ENCODE measurements around the gene RAB43. TPM values are rescaled to one million over a fixed set of nuclear protein-coding genes. Genes with fewer than 3 reads are reported as not detected.

Gene RAB43
- total and polyA plus RNA-seq, 7 donors, result 0.62 to 5.1 (median 1.6) TPM

DNA sequence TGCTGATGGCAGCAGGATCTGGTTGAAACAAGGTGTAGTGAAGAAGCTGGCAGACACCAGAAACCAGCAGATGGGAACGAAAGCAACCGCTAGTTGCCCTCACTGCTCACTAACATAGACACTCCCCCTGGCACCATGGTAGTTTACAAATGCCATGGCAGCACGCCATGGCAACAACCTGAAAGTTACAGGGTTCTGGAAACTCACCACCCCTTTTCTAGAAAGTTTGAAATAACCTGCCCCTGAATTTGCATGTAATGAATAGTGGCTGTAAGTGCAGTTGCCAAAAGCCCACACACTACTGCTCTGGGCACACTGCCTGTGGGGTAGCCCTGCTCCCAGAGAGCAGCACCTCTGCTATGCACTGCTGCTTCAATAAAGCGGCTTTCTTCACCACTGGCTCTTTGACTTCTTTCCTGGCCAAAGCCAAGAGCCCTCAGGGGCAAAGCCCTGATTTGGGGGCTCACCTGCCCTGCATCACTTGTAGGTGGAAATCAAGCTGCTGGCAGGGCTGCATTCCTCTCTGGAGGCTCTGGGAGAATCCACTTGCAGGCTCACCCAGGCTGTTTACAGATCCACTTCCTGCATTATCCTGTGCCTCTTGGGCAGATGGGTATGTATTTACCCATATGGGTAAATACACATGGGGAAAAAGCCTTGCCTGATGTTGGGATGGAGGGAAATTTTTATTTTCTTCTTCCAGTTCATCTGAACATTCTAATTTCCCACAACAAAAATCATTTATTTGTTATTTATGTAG, 63.0 kb downstream of the RAB43 start:
- TF ChIP-seq, protein P1, sequence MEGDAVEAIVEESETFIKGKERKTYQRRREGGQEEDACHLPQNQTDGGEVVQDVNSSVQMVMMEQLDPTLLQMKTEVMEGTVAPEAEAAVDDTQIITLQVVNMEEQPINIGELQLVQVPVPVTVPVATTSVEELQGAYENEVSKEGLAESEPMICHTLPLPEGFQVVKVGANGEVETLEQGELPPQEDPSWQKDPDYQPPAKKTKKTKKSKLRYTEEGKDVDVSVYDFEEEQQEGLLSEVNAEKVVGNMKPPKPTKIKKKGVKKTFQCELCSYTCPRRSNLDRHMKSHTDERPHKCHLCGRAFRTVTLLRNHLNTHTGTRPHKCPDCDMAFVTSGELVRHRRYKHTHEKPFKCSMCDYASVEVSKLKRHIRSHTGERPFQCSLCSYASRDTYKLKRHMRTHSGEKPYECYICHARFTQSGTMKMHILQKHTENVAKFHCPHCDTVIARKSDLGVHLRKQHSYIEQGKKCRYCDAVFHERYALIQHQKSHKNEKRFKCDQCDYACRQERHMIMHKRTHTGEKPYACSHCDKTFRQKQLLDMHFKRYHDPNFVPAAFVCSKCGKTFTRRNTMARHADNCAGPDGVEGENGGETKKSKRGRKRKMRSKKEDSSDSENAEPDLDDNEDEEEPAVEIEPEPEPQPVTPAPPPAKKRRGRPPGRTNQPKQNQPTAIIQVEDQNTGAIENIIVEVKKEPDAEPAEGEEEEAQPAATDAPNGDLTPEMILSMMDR (IDR thresholded peaks at IDR 0.05), result no peak
- ATAC-seq, result no peak
- intact Hi-C loops (cut with DNase I), result loop anchor here (10.0 kb wide), 2 partner anchors 46 to 196 kb away; no protein-coding TSS in a partner anchor
- Histone ChIP-seq H3K4me3 (no peak overlapping the region), H3K4me1 (no peaks in the 10 kb centered on the region), H3K36me3 (ENCODE audit: insufficient read depth in 1 of 2, low read depth in 1 of 2) (no peaks in the 10 kb centered on the region), H3K27me3 (ENCODE audit: insufficient read depth in 3 of 3, low read length in 2 of 3) (no peaks in the 10 kb centered on the region), H3K9me3 (no peaks in the 10 kb centered on the region), H3K27ac (no peak overlapping the region)
- peak in 1 of 2 donors; percentile 8 for DNase-seq
- WGBS, 3 donors, result 38 to 59% (median 39%) methylated on average over 4 of the region's 4 CpGs

DNA sequence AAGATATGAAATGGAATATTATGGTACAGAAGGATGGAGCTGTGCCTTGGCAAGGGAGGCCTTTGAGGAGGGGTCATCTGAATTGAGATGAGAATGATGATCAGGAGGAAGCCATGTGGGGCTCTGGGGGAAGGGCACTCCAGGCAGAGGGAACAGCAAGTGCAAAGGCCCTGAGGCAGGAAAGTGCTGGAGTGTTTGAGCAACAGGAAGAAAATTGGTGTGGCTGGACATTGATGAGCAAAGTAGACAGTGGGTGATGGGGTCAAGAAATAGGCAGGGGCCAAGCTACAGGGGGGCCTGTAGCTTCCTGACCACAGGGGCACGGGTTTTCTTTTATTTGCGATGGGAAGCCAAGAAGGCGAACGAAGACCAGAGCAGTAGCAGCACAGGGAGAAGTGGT, 64.4 kb downstream of the RAB43 start:
- Histone ChIP-seq H3K4me3 (no peak overlapping the region), H3K9me3 (no peaks in the 10 kb centered on the region), H3K36me3 (ENCODE audit: insufficient read depth in 1 of 2, low read depth in 1 of 2) (no peaks in the 10 kb centered on the region), H3K27ac (no peak overlapping the region), H3K27me3 (ENCODE audit: insufficient read depth in 3 of 3, low read length in 2 of 3) (no peaks in the 10 kb centered on the region), H3K4me1 (no peaks in the 10 kb centered on the region)
- 91 to 95% (median 94%) methylated on average over 4 of the region's 4 CpGs for WGBS, 3 donors
- ATAC-seq, result no peak
- intact Hi-C loops (cut with DNase I), result loop anchor here (10.0 kb wide), 2 partner anchors 48 to 198 kb away; no protein-coding TSS in a partner anchor
- DNase-seq, result no peak
- TF ChIP-seq, protein P1 (IDR thresholded peaks at IDR 0.05), result no peak

DNA sequence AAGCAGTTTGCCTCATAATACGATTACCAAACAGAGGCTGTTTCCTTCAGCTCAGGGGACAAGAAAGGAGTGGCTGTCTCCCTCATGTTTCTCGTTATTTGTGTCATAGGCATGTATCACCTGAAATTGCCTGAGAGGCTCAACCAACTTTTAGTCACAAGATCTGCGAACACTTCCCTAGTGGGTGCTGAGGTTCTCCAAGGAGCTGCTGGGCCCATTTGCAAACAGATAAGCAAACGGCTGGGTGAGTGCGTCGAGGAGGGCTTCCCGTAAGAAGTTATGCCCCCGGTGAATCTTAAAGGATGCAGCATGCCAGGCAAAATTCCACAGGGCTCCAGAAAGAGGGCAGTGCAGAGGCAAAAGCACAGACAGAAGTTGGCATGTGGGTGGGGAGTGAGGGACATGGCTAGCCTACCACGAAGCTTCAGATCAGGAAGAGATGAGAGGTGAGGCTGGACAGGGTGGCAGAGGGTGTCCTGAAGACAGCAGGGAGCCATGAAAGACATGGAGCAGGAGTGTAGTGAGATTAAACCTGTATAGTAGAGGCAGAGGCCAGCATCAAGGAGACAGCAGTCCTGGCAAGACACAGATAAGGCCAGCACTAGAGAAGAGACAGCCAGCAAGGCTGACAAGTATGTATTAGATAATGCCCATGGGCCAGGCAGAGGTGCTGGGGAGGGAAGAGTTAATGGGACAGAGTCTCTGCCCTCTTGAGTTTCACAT, 65.0 kb downstream of the RAB43 start:
- Histone ChIP-seq H3K27ac (no peak overlapping the region), H3K27me3 (ENCODE audit: insufficient read depth in 3 of 3, low read length in 2 of 3) (no peaks in the 10 kb centered on the region), H3K36me3 (ENCODE audit: insufficient read depth in 1 of 2, low read depth in 1 of 2) (no peaks in the 10 kb centered on the region), H3K9me3 (no peaks in the 10 kb centered on the region), H3K4me3 (no peak overlapping the region), H3K4me1 (no peaks in the 10 kb centered on the region)
- ATAC-seq (no peak), DNase-seq (no peak)
- TF ChIP-seq, protein P1 (IDR thresholded peaks at IDR 0.05), result no peak
- 62 to 67% (median 67%) methylated on average over 9 of the region's 9 CpGs for WGBS, 3 donors
- intact Hi-C loops (cut with DNase I), result loop anchor here (10.0 kb wide), 2 partner anchors 48 to 198 kb away; no protein-coding TSS in a partner anchor

DNA sequence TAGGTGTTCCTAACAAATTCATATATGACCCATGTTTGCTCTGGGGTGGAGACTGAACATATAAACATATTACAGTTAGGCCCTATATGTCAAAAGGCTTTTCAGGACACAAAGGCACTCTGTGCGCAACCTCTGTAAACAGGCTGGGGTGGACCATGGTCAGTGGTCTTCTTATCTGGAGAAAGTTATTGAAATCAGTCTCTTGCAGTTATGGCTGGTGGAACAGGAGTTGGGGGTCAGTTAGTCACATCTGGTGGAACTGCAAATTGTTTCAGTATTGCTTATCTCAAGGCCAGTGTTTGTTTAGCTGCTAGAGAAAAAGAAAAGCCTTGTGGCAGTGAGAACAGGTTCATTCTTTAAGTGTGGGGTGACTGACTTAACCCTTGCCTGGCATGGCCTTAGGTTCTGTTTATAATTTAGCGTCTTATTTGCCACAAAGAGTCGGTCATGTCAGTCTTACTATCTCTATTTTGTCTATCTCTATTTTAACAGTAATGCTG, 66.9 kb downstream of the RAB43 start:
- Histone ChIP-seq H3K27me3 (ENCODE audit: insufficient read depth in 3 of 3, low read length in 2 of 3) (no peaks in the 10 kb centered on the region), H3K27ac (no peak overlapping the region), H3K4me3 (no peak overlapping the region), H3K36me3 (ENCODE audit: insufficient read depth in 1 of 2, low read depth in 1 of 2) (no peaks in the 10 kb centered on the region), H3K9me3 (no peaks in the 10 kb centered on the region), H3K4me1 (no peaks in the 10 kb centered on the region)
- DNase-seq, result no peak
- WGBS, 3 donors, result 64 to 97% (median 97%) methylated on average over 3 of the region's 3 CpGs
- ATAC-seq, result no peak
- TF ChIP-seq, protein P1 (IDR thresholded peaks at IDR 0.05), result no peak
- intact Hi-C loops (cut with DNase I), result loop anchor here (10.0 kb wide), 2 partner anchors 50 to 200 kb away; no protein-coding TSS in a partner anchor
